Retinal pigment epithelial cell (primary cell): ENCODE results near the gene ASB4.

Experiments
- DNase-seq: peaks from one replicate; pipeline ENCODE4 v3.0.0-alpha.2; 2010; ENCODE audit warnings: low read depth
- H3K4me3 ChIP-seq: 2 replicates; pipeline ENCODE4 v1.5.1; 2011; ENCODE audit warnings: mild to moderate bottlenecking, low read length, control low read depth, moderate library complexity
- TF ChIP-seq, protein P1 (sequence below): conservative IDR thresholded peaks from 2 replicates; pipeline ENCODE4 v1.5.1; 2011; ENCODE audit warnings: low read depth, low read length, control low read depth, inconsistent platforms

Gene ASB4

DNA sequence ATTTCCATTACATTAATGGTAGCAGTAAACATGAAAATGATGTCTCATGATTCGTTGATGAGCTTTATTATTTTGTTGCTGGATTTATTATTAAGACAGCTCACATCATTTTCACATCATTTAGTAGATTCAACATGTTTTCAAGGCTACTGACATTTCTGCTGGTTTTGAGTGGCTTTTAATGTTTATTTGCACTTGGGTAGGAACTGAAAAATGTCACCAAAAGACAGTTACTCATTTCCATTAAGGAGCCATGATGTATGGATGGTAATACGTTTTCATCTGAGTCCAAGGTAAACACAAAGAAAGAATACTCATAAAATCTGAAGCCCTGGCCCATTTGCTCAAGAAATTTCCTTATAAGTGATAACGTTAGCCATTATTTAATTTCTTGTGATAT lies 95.7 kb downstream of the ASB4 start:
- no peak overlapping the region for H3K4me3 ChIP-seq
- no peak for DNase-seq
- TF ChIP-seq, protein P1, sequence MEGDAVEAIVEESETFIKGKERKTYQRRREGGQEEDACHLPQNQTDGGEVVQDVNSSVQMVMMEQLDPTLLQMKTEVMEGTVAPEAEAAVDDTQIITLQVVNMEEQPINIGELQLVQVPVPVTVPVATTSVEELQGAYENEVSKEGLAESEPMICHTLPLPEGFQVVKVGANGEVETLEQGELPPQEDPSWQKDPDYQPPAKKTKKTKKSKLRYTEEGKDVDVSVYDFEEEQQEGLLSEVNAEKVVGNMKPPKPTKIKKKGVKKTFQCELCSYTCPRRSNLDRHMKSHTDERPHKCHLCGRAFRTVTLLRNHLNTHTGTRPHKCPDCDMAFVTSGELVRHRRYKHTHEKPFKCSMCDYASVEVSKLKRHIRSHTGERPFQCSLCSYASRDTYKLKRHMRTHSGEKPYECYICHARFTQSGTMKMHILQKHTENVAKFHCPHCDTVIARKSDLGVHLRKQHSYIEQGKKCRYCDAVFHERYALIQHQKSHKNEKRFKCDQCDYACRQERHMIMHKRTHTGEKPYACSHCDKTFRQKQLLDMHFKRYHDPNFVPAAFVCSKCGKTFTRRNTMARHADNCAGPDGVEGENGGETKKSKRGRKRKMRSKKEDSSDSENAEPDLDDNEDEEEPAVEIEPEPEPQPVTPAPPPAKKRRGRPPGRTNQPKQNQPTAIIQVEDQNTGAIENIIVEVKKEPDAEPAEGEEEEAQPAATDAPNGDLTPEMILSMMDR, result no peak

GRCh38 chr7:95582578-95583293 lies 97.0 kb downstream of the ASB4 start:
- DNase-seq, result no peak
- no peak overlapping the region for H3K4me3 ChIP-seq
- TF ChIP-seq, protein P1, result no peak

- no peak for DNase-seq
- TF ChIP-seq, protein P1, result no peak
Measured at GRCh38 chr7:95583834-95584621, 98.3 kb downstream of the ASB4 start.

DNA sequence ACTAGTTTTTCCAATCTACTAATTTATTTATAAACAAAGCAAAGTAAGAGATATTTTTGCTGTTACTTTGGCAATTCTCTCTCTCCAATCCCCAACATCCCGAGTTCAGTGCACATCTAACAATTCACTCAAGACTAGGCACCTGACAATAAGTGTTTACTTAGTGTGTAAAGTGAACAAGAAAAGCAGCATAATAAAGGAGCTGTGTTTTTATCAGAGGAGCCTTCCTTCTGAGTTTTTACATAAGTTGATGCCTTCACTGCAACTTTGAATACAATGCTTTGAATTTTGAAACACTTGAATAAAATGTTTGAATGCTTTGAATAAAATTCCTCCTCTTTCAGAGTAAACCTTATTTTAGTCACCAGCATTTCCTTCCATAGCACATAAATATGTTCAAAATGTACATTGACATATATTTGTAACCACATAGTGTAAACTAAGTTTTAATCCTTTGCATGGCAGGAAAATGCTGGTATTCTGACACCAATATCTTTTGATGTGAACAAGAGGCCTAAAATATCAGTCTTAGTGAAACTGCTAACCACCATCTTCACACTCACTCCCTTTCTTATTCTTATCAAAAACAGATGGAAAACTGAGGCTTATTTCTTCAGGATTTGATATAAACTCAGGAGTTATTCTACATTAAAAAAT lies 99.2 kb downstream of the ASB4 start:
- TF ChIP-seq, protein P1, result no peak
- no peak for DNase-seq
- H3K4me3 ChIP-seq, result no peak overlapping the region

More at GRCh38 chr7:95583834-95584621, 98.3 kb downstream of the ASB4 start:
- H3K4me3 ChIP-seq, result no peak overlapping the region

DNA sequence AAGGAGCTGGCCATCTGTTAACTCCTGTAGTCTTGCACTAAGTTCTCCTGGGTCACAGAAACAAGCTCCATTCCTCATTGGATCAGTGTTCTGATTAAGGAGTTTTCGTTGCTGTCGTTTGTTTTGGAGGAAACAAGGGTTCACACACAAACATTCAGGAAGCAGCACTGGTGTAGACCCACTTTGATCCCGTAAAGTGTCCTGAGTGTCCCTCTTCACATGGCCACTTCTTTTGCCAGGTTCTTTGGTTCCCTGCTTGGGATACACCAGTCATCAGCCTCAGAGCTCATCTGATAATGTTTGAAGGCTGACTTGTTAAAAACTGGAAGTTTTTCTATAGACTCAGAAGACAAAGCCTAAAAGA lies 99.7 kb downstream of the ASB4 start:
- H3K4me3 ChIP-seq, result no peak overlapping the region
- TF ChIP-seq, protein P1, result no peak
- DNase-seq, result no peak

DNA sequence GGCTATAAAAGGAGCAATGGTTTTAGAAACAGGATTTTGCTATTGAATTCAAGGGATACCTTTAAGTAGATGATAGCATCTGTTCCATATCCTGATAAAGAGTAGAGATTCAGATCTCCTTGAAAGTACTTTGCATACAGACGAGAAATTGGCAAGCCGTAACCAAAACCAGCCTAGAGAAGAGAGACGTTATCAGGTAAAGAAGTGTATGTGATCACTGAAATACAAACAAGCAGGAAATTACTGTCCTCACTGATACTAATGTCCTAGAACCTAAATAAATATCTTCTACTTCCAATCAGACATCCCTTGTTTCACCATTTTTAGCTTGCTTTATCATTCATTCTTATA lies 101.2 kb downstream of the ASB4 start:
- TF ChIP-seq, protein P1, result no peak
- no peak for DNase-seq

More for the DNA sequence above, 101.2 kb downstream of the ASB4 start:
- H3K4me3 ChIP-seq, result no peak overlapping the region
